Vagina (tissue), 2 donors: ENCODE results near the gene MAML1. TPM values are rescaled to one million over a fixed set of nuclear protein-coding genes. Genes with fewer than 3 reads are reported as not detected.

Experiments
- DNase-seq, 2 donors: peaks; one replicate each; pipeline ENCODE4 v3.0.0-alpha.2; 2017; ENCODE audit errors: extremely low spot score in 2 of 2
- H3K27ac ChIP-seq: fragments of 200-600 bp; sonication (generic); one replicate; pipeline ENCODE4 v1.5.1; 2019
- H3K27me3 ChIP-seq: fragments of 200-600 bp; sonication (generic); one replicate; pipeline ENCODE4 v1.5.1; 2019
- H3K36me3 ChIP-seq, 2 donors: fragments of 200-600 bp; sonication (generic); one replicate each; pipeline ENCODE4 v1.5.1; 2017 to 2019
- H3K4me1 ChIP-seq: fragments of 200-600 bp; sonication (generic); one replicate; pipeline ENCODE4 v1.5.1; 2019
- H3K4me3 ChIP-seq, 2 donors: fragments of 200-600 bp; sonication (generic); 1 replicate in 1 of 2; 2 replicates in 1 of 2; pipeline ENCODE4 v1.5.1; 2016 to 2019
- H3K9me3 ChIP-seq: fragments of 200-600 bp; sonication (generic); one replicate; pipeline ENCODE4 v1.5.1; 2019
- CTCF ChIP-seq, 3 experiments: fragments of 450-650 bp in 2 of 3; fragments of 200-600 bp in 1 of 3; sonication (generic) in 1 of 3; IDR thresholded peaks; one replicate each; pipeline ENCODE4 v1.5.1; 2017 to 2019; ENCODE audit warnings: antibody characterized with exemption in 3 of 3, mild to moderate bottlenecking in 2 of 3, moderate library complexity in 2 of 3
- POLR2A ChIP-seq, 2 donors: fragments of 450-650 bp; IDR thresholded peaks; one replicate each; pipeline ENCODE4 v1.6.1; 2017; ENCODE audit warnings: antibody characterized with exemption in 2 of 2, mild to moderate bottlenecking in 2 of 2, moderate library complexity in 2 of 2
- POLR2AphosphoS5 ChIP-seq, 2 donors: sonication (generic); formaldehyde crosslinking; IDR thresholded peaks; one replicate each; pipeline ENCODE4 v1.9.0; 2017; ENCODE audit warnings: antibody characterized with exemption in 2 of 2, mild to moderate bottlenecking in 2 of 2, low read depth in 1 of 2; ENCODE audit not compliant: insufficient read depth in 1 of 2
- intact Hi-C: fragments of 100-400 bp; cut with DNase I; formaldehyde crosslinking; loops from one replicate; pipeline ENCODE4 v1.15.1; 2023
- total RNA-seq: library from RNA; depleted of rRNA; stranded (reverse); fragments of >200 nt; gene quantifications from one replicate; pipeline ENCODE4 v1.2.3, GENCODE V29; 2016

MAML1 gene
- total RNA-seq, 1 donor from 2014 or later, result 25.3 TPM

- no peak for DNase-seq
- H3K27me3 ChIP-seq, result no peaks in the 10 kb centered on the region
- H3K36me3 ChIP-seq, result peaks cover 0 to 25% of the 10 kb centered on the region in 2 donors
- H3K27ac ChIP-seq, result peak overlapping the region; percentile 38
- no peaks in the 10 kb centered on the region for H3K9me3 ChIP-seq
- H3K4me3 ChIP-seq, result no peak overlapping the region
- peaks cover 73% of the 10 kb centered on the region for H3K4me1 ChIP-seq
- TF ChIP-seq POLR2AphosphoS5 (IDR thresholded peaks at IDR 0.05; ENCODE audit: insufficient read depth in 1 of 2, low read depth in 1 of 2) (no peak), CTCF (IDR thresholded peaks at IDR 0.05) (no peak), POLR2A (IDR thresholded peaks at IDR 0.05) (no peak)
- intact Hi-C loops, result loop anchor here (5.0 kb wide), 1 partner anchor 33 kb away; no protein-coding TSS in a partner anchor
These were observed 31.4 kb downstream of the MAML1 start for GRCh38 chr5:179764056-179764455.

DNA sequence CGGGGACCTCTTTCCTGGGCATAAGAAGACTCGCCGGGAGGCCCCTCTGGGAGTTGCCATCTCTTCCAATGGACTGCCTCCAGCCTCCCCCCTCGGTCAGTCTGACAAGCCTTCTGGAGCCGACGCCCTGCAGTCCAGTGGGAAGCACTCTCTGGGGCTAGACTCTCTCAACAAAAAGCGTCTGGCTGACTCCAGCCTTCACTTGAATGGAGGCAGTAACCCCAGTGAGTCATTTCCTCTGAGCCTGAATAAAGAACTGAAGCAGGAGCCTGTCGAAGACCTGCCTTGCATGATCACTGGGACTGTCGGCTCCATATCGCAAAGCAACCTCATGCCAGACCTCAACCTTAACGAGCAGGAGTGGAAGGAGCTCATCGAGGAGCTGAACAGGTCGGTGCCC lies 32.8 kb downstream of the MAML1 start:
- peak overlapping the region; percentile 51 for H3K27ac ChIP-seq
- no peak for DNase-seq
- TF ChIP-seq POLR2A (IDR thresholded peaks at IDR 0.05) (no peak), POLR2AphosphoS5 (IDR thresholded peaks at IDR 0.05; ENCODE audit: insufficient read depth in 1 of 2, low read depth in 1 of 2) (no peak), CTCF (IDR thresholded peaks at IDR 0.05) (no peak)
- H3K36me3 ChIP-seq, result peaks cover 0 to 39% of the 10 kb centered on the region in 2 donors
- no peak overlapping the region for H3K4me3 ChIP-seq
- no peaks in the 10 kb centered on the region for H3K27me3 ChIP-seq
- no peaks in the 10 kb centered on the region for H3K9me3 ChIP-seq
- peaks cover 61% of the 10 kb centered on the region for H3K4me1 ChIP-seq
- intact Hi-C loops, result no loop called here

GRCh38 chr5:179766021-179766725 lies 33.6 kb downstream of the MAML1 start:
- Histone ChIP-seq H3K4me1 (peaks cover 54% of the 10 kb centered on the region), H3K27me3 (no peaks in the 10 kb centered on the region), H3K27ac (peak overlapping the region; percentile 51), H3K36me3 (peaks cover 0 to 46% of the 10 kb centered on the region in 2 donors), H3K4me3 (no peak overlapping the region), H3K9me3 (no peaks in the 10 kb centered on the region)
- TF ChIP-seq POLR2AphosphoS5 (IDR thresholded peaks at IDR 0.05; ENCODE audit: insufficient read depth in 1 of 2, low read depth in 1 of 2) (no peak), CTCF (IDR thresholded peaks at IDR 0.05) (no peak), POLR2A (IDR thresholded peaks at IDR 0.05) (no peak)
- intact Hi-C loops, result no loop called here
- DNase-seq, result no peak

DNA sequence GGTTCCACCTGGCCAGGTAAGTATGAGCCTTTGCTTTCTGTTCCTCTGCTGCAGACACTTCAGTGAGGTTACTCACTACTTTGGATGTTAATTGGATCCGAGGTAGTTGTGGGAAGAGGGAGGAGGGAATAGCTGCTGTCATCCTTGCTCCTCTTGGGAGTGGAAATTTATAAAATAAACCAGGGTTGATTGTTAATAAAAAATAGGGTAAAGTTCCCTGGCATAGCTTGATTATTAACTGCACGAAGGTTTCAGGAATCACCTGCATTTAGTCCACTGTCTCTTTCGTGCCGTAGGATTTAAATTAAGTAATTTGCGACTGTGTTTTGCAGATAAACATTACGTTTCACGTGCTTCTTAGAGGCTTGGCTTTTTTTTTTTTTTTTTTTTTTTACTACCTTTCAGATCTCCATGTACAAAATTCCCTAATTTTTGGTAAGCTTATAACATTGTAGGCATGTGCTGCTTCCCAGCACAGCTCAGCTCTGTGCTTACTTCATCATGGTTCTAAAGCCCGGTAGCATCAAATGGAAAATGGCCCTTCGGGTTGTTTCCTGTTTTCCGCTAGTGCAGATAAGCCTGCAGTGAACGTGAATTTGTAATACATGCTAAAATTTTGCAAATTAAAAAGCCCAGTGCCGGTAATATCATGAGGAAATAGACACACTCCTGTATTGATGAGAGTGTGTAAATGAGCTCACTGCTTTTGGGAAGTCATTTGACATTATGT lies 34.3 kb downstream of the MAML1 start:
- DNase-seq, result no peak
- intact Hi-C loops, result no loop called here
- peaks cover 0 to 54% of the 10 kb centered on the region in 2 donors for H3K36me3 ChIP-seq
- H3K4me3 ChIP-seq, result no peak overlapping the region
- H3K27me3 ChIP-seq, result no peaks in the 10 kb centered on the region
- peaks cover 47% of the 10 kb centered on the region for H3K4me1 ChIP-seq
- peak overlapping the region; percentile 51 for H3K27ac ChIP-seq
- TF ChIP-seq POLR2AphosphoS5 (IDR thresholded peaks at IDR 0.05; ENCODE audit: insufficient read depth in 1 of 2, low read depth in 1 of 2) (no peak), CTCF (IDR thresholded peaks at IDR 0.05) (no peak), POLR2A (IDR thresholded peaks at IDR 0.05) (no peak)
- no peaks in the 10 kb centered on the region for H3K9me3 ChIP-seq
